Activated B cell treated with CpG ODN at 0.5 μM for 24 hours (primary cell): Measurements from ENCODE around the gene GALNT14. TPM values are rescaled to one million over a fixed set of nuclear protein-coding genes. Genes with fewer than 3 reads are reported as not detected.

Source experiments
- ATAC-seq: fragments of 200-7000 bp; cut with Tn5 transposase; one replicate; pipeline ENCODE4 v1.10.0; 2021; ENCODE audit warnings: low read depth, mild to moderate bottlenecking, moderate library complexity
- CTCF ChIA-PET: fragments of 350-600 bp; sonication (Branson Sonifier 250); formaldehyde crosslinking; loops from one replicate; lab custom pipeline; 2021; ENCODE audit warnings: antibody characterized with exemption; lab: Charles Lee
- POLR2A ChIA-PET: fragments of 350-600 bp; sonication (Branson Sonifier 250); formaldehyde crosslinking; loops from one replicate; lab custom pipeline; 2021; ENCODE audit warnings: antibody characterized with exemption; lab: Charles Lee
- DNase-seq: peaks from one replicate; pipeline ENCODE4 v3.0.0; 2022
- H3K27ac Mint-ChIP-seq: one replicate; pipeline ENCODE4 v1.8.0; 2020; ENCODE audit warnings: mixed read lengths
- H3K27me3 Mint-ChIP-seq: one replicate; pipeline ENCODE4 v1.8.0; 2021; ENCODE audit warnings: mixed read lengths
- H3K36me3 Mint-ChIP-seq: one replicate; pipeline ENCODE4 v1.8.0; 2021; ENCODE audit warnings: low read depth, mixed read lengths
- H3K4me1 Mint-ChIP-seq: one replicate; pipeline ENCODE4 v1.8.0; 2021; ENCODE audit warnings: mixed read lengths
- H3K4me3 Mint-ChIP-seq: one replicate; pipeline ENCODE4 v1.8.0; 2020; ENCODE audit warnings: mild to moderate bottlenecking, mixed read lengths
- H3K9me3 Mint-ChIP-seq: one replicate; pipeline ENCODE4 v1.8.0; 2020; ENCODE audit warnings: mixed read lengths
- intact Hi-C: fragments of 100-400 bp; cut with micrococcal nuclease; formaldehyde crosslinking; loops from one replicate; pipeline ENCODE4 v1.15.1; 2024
- total RNA-seq: library from RNA; stranded (reverse); gene quantifications from 2 replicates; pipeline ENCODE4 v1.2.3, GENCODE V29; 2022
- TF ChIP-seq, protein P1 (sequence below): fragments of 200-600 bp; IDR thresholded peaks from one replicate; pipeline ENCODE4 v1.8.0; 2022; ENCODE audit warnings: antibody characterized with exemption, mild to moderate bottlenecking

Gene GALNT14
- total RNA-seq, 1 donor from 2014 or later, result 6.6 TPM

DNA sequence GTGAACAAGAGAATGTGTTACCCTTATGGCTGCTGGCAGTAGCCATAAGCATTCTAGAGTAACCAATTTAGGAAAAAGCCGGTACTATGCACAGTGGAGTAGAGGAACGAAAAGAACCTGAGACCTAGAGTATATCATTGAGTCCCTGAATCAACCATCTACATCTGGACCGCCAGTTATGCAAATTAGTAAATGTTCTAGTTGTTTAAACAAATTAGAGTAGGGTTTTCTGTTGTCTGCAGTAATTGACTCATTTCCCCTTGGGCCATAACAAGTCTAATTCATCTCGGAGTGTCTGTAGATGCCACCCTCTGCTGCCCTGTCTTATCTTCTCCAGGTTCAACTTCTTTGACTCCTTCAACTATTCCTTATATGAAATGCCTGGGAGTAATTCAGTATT is 270.9 kb downstream of the GALNT14 start:
- Mint-ChIP-seq H3K27me3 (peaks cover 5% of the 10 kb centered on the region), H3K9me3 (no peaks in the 10 kb centered on the region), H3K4me3 (no peak overlapping the region), H3K27ac (no peak overlapping the region), H3K4me1 (peaks cover 23% of the 10 kb centered on the region), H3K36me3 (no peaks in the 10 kb centered on the region)
- ATAC-seq, result peak; percentile 54
- intact Hi-C loops, result loop anchor here (10.0 kb wide), 1 partner anchor 703 kb away; no protein-coding TSS in a partner anchor
- ChIA-PET CTCF (interaction anchor here (1.8 kb wide), 1 partner anchor 466 kb away, joined by 9 read pairs; no protein-coding TSS in a partner anchor), POLR2A (no interaction called here)
- no peak for DNase-seq
- TF ChIP-seq, protein P1, sequence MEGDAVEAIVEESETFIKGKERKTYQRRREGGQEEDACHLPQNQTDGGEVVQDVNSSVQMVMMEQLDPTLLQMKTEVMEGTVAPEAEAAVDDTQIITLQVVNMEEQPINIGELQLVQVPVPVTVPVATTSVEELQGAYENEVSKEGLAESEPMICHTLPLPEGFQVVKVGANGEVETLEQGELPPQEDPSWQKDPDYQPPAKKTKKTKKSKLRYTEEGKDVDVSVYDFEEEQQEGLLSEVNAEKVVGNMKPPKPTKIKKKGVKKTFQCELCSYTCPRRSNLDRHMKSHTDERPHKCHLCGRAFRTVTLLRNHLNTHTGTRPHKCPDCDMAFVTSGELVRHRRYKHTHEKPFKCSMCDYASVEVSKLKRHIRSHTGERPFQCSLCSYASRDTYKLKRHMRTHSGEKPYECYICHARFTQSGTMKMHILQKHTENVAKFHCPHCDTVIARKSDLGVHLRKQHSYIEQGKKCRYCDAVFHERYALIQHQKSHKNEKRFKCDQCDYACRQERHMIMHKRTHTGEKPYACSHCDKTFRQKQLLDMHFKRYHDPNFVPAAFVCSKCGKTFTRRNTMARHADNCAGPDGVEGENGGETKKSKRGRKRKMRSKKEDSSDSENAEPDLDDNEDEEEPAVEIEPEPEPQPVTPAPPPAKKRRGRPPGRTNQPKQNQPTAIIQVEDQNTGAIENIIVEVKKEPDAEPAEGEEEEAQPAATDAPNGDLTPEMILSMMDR, result no peak

DNA sequence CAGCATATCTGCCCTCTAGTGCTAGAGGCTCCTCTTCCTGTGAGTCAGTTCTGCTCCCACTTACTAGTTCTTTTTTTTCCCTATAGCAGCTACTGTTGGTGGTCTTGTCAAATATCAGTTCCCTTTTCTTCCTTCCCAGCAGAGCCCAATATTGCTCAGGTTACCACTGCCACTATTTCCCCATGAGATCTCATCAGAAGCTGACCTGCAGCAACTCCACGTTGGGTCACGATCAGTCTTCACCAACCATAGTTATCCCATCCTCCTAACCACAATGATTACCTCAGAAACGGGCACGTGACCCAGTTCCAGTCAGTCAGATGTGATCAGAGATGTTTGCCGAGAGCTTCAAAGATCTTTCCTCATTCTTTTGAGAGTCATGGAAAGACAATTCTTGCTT is 271.3 kb downstream of the GALNT14 start:
- Mint-ChIP-seq H3K36me3 (no peaks in the 10 kb centered on the region), H3K9me3 (no peaks in the 10 kb centered on the region), H3K4me1 (peaks cover 23% of the 10 kb centered on the region), H3K4me3 (no peak overlapping the region), H3K27ac (no peak overlapping the region), H3K27me3 (peaks cover 5% of the 10 kb centered on the region)
- DNase-seq (no peak), ATAC-seq (peak; percentile 25)
- CTCF ChIA-PET, result interaction anchor here (1.8 kb wide), 1 partner anchor 467 kb away, joined by 9 read pairs; no protein-coding TSS in a partner anchor
- TF ChIP-seq, protein P1, result no peak
- intact Hi-C loops, result loop anchor here (10.0 kb wide), 1 partner anchor 702 kb away; no protein-coding TSS in a partner anchor
- POLR2A ChIA-PET, result interaction anchor here (0.6 kb wide), 1 partner anchor 304 kb away, joined by 6 read pairs; no protein-coding TSS in a partner anchor

DNA sequence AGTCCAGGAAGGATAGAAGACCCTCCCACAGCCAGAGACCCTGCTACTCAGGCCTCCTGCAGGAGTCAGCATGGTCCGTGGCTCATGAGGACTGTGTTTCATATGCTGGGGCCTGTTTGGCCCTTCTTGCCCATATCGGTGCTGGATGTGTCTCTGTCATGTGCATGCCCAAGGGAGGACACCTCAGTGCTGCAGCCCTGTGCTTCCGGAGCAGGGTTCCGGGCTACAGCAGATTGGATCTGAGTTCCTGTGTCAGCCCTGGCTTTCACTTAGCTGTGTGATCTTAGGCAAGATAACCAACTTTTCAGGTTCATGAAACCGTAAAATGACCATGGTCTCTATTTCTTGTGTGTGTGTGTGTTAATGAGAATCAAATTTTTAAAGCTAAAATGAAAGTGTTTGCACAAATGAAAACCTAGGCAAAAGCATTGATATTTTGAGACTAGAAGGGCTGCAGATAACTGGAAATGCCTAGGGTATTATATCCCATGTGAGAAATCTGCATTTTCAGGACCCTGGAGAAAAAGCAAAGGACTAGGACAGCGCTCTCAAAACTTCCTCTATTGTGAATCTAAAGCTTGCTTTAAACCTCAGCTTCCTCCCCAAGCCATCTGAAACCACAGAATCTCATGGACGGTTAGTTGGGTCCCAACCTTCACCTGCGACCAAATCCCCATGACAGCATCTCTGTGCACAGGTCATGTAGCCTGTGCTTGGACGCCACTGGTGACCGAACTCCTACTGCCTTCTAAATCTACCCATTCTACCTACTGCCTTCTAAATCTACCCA is 272.2 kb downstream of the GALNT14 start:
- POLR2A ChIA-PET, result interaction anchor here (0.6 kb wide), 1 partner anchor 305 kb away, joined by 6 read pairs; no protein-coding TSS in a partner anchor
- H3K27ac Mint-ChIP-seq, result no peak overlapping the region
- DNase-seq (no peak), ATAC-seq (no peak)
- no peaks in the 10 kb centered on the region for H3K36me3 Mint-ChIP-seq
- no peaks in the 10 kb centered on the region for H3K9me3 Mint-ChIP-seq
- intact Hi-C loops, result loop anchor here (10.0 kb wide), 1 partner anchor 701 kb away; no protein-coding TSS in a partner anchor
- TF ChIP-seq, protein P1, result no peak
- no peak overlapping the region for H3K4me3 Mint-ChIP-seq
- CTCF ChIA-PET, result interaction anchor here (1.5 to 1.8 kb wide), 3 partner anchors 154 to 467 kb away, joined by 4 to 9 read pairs (median 5); no protein-coding TSS in a partner anchor
- peaks cover 2% of the 10 kb centered on the region for H3K27me3 Mint-ChIP-seq
- peaks cover 23% of the 10 kb centered on the region for H3K4me1 Mint-ChIP-seq

DNA sequence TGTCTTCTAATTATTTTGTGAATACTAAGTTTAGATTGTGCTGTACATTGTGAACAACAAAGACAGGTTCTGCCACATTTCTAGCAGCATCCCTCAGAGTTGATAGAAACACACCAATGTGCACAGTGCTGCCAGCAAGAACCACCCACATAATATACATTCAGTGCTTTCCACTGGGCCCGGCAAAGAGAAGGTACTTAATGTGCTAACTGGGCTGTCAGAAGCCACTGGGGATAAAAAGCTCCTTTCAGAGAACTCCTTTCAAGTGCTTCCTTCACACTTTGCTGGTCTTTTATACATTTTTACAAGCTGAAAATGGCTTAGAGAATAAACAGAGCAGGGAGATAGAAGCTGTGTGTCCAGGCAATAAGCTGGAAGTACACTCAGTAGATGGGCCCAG is 273.0 kb downstream of the GALNT14 start:
- Mint-ChIP-seq H3K27me3 (peaks cover 2% of the 10 kb centered on the region), H3K36me3 (no peaks in the 10 kb centered on the region), H3K9me3 (no peaks in the 10 kb centered on the region), H3K4me1 (peaks cover 23% of the 10 kb centered on the region), H3K27ac (no peak overlapping the region), H3K4me3 (no peak overlapping the region)
- TF ChIP-seq, protein P1, result no peak
- DNase-seq, result no peak
- CTCF ChIA-PET, result interaction anchor here (1.5 to 6.3 kb wide), 3 partner anchors 154 to 469 kb away, joined by 4 to 90 read pairs (median 5); no protein-coding TSS in a partner anchor
- POLR2A ChIA-PET, result no interaction called here
- intact Hi-C loops, result loop anchor here (10.0 kb wide), 1 partner anchor 700 kb away; no protein-coding TSS in a partner anchor
- ATAC-seq, result no peak
